Tibial nerve (tissue), 4 donors: ENCODE measurements around the gene CREB3L4.
A peak's percentile ranks its signal among the peaks of the same experiment; 100 is the strongest.

ENCODE experiments used
- CTCF ChIP-seq, 5 experiments: fragments of 200-600 bp in 3 of 5; fragments of 450-650 bp in 2 of 5; sonication (generic) in 3 of 5; IDR thresholded peaks; one replicate each; pipeline ENCODE4 v1.5.1; 2016 to 2019; ENCODE audit warnings: antibody characterized with exemption in 5 of 5, mild to moderate bottlenecking in 3 of 5, moderate library complexity in 2 of 5
- EP300 ChIP-seq, 2 donors: sonication (generic); formaldehyde crosslinking; IDR thresholded peaks; one replicate each; pipeline ENCODE4 v1.6.1; 2017; ENCODE audit warnings: antibody characterized with exemption in 2 of 2, mild to moderate bottlenecking in 1 of 2
- POLR2A ChIP-seq, 2 donors: fragments of 450-650 bp; IDR thresholded peaks; one replicate each; pipeline ENCODE4 v1.6.1; 2017; ENCODE audit warnings: antibody characterized with exemption in 2 of 2, mild to moderate bottlenecking in 2 of 2, moderate library complexity in 2 of 2

GRCh38 chr1:153922972-153923925 lies 44.5 kb upstream of the CREB3L4 start, which contains the start of gene GATAD2B:
- peak in 1 of 2 donors; percentile 48 for TF ChIP-seq POLR2A (IDR thresholded peaks at IDR 0.05)
- TF ChIP-seq CTCF (IDR thresholded peaks at IDR 0.05): peak in 1 of 5 experiments; percentile 48
- peak; percentile 41 to 82 for TF ChIP-seq EP300 (IDR thresholded peaks at IDR 0.05)
